Right lobe of liver (tissue), 6 donors: ENCODE data around the gene SERPINB10. TPM values are rescaled to one million over a fixed set of nuclear protein-coding genes. Genes with fewer than 3 reads are reported as not detected.

ENCODE experiments used
- ATAC-seq, 4 donors: fragments of 200-7000 bp; cut with Tn5 transposase; one replicate each; pipeline ENCODE4 v1.9.1; 2020; ENCODE audit warnings: mild to moderate bottlenecking in 4 of 4, moderate library complexity in 4 of 4
- DNase-seq, 3 donors: peaks; one replicate each; pipeline ENCODE4 v3.0.0-alpha.2; 2020
- H3K27ac ChIP-seq, 3 donors: fragments of 200-600 bp; one replicate each; pipeline ENCODE4 v1.8.0; 2022
- H3K27me3 ChIP-seq, 2 donors: fragments of 200-600 bp; one replicate each; pipeline ENCODE4 v1.8.0; 2022
- H3K36me3 ChIP-seq, 4 donors: fragments of 200-600 bp; sonication (generic) in 1 of 4; one replicate each; pipeline versions ENCODE4 v1.5.1 to v1.8.0; 2017 to 2022; ENCODE audit warnings: control low read depth in 1 of 4
- H3K4me1 ChIP-seq, 4 donors: fragments of 200-600 bp; sonication (generic) in 1 of 4; one replicate each; pipeline versions ENCODE4 v1.5.1 to v1.8.0; 2017 to 2022; ENCODE audit warnings: control low read depth in 1 of 4
- H3K4me3 ChIP-seq, 3 donors: fragments of 200-600 bp; one replicate each; pipeline ENCODE4 v1.8.0; 2022
- H3K9me3 ChIP-seq, 4 donors: fragments of 200-600 bp; sonication (generic) in 1 of 4; one replicate each; pipeline versions ENCODE4 v1.5.1 to v1.8.0; 2017 to 2022; ENCODE audit warnings: control low read depth in 1 of 4
- CTCF ChIP-seq, 4 donors: fragments of 200-600 bp in 3 of 4; fragments of 450-650 bp in 1 of 4; IDR thresholded peaks; one replicate each; pipeline versions ENCODE4 v1.5.1 to v1.8.0; 2016 to 2022; ENCODE audit warnings: antibody characterized with exemption in 4 of 4, mild to moderate bottlenecking in 2 of 4
- POLR2A ChIP-seq: fragments of 450-650 bp; IDR thresholded peaks from one replicate; pipeline ENCODE4 v1.6.1; 2017; ENCODE audit warnings: antibody characterized with exemption, mild to moderate bottlenecking
- WGBS: methylation state at CpG from one replicate; pipeline ENCODE4 v1.1.6; 2018; ENCODE audit warnings: low coverage, low lambda C conversion rate; ENCODE audit not compliant: insufficient coverage; ENCODE audit errors: missing lambda C conversion rate; 5-methylcytosine and 5-hydroxymethylcytosine counted together
- intact Hi-C, 2 donors: fragments of 100-400 bp; cut with DNase I; formaldehyde crosslinking; loops; one replicate each; pipeline versions ENCODE4 v1.11.2 to v1.14.1; 2022
- long read RNA-seq: library from polyadenylated mRNA; unstranded; transcript quantifications from one replicate; pipeline ENCODE4 v2.0.0, GENCODE V29; 2019
- total RNA-seq, 6 experiments: library from RNA; depleted of rRNA in 2 of 6; stranded (reverse); fragments of >200 nt in 2 of 6; fragmentation: NEBNext Ultra II Directional in 3 of 6; extraction: Animal tissue kit (Norgen Biotek cat#: 25700) in 3 of 6; gene quantifications; one replicate each; pipeline versions ENCODE4 v1.1.0 to v1.2.4, GENCODE V29; 2016 to 2023
- donor health status: DM: no; HTN: yes; CAD: no.
- donor health status: DM: no; HTN: no; CAD: no.
- donor health status: DM: no; HTN: no; CAD: no.
- donor health status: DM: no; HTN: yes; CAD: no.
- donor health status: DM: no; HTN: yes; CAD: no.

SERPINB10 gene
- total RNA-seq: under 1 TPM in 1 of 6 experiments, not detected in 5; 0.24 TPM
- long read RNA-seq: 0 reads

GRCh38 chr18:63907664-63908063, at the start of gene SERPINB10:
TSS of gene SERPINB10 (plus strand) at chr18:63907958. CDS start at chr18:63915511, 7,553 bp downstream.
- ATAC-seq (no peak), DNase-seq (no peak)
- H3K9me3 ChIP-seq: no peaks in the 10 kb centered on the region
- no peak within 1 kb of the TSS for H3K27ac ChIP-seq
- TF ChIP-seq CTCF (IDR thresholded peaks at IDR 0.05) (no peak), POLR2A (no peak)
- H3K36me3 ChIP-seq: no peaks in the 10 kb centered on the region
- intact Hi-C loops: no loop called here
- no peaks in the 10 kb centered on the region for H3K4me1 ChIP-seq
- H3K4me3 ChIP-seq: no peak within 1 kb of the TSS
- H3K27me3 ChIP-seq: no peaks in the 10 kb centered on the region

- intact Hi-C loops: loop anchor here in 1 of 2 donors (10.0 kb wide), 1 partner anchor 344 kb away; no protein-coding TSS in a partner anchor
- no peak for DNase-seq
- Histone ChIP-seq H3K36me3 (no peaks in the 10 kb centered on the region), H3K27me3 (no peaks in the 10 kb centered on the region), H3K9me3 (no peaks in the 10 kb centered on the region), H3K27ac (no peak overlapping the region), H3K4me3 (no peak overlapping the region), H3K4me1 (no peaks in the 10 kb centered on the region)
- ATAC-seq: no peak
- 29% methylated on average over 1 of the region's 1 CpG for WGBS
- TF ChIP-seq CTCF (IDR thresholded peaks at IDR 0.05): no peak
- TF ChIP-seq POLR2A: no peak
Observed at GRCh38 chr18:63858456-63858855, 49.3 kb upstream of the SERPINB10 start.

GRCh38 chr18:63859781-63860475, 47.8 kb upstream of the SERPINB10 start:
- DNase-seq: no peak
- TF ChIP-seq CTCF (IDR thresholded peaks at IDR 0.05) (no peak), POLR2A (no peak)
- intact Hi-C loops: loop anchor here in 1 of 2 donors (10.0 kb wide), 1 partner anchor 345 kb away; no protein-coding TSS in a partner anchor
- no peaks in the 10 kb centered on the region for H3K4me1 ChIP-seq
- no peak for ATAC-seq
- no peaks in the 10 kb centered on the region for H3K36me3 ChIP-seq
- WGBS: 75% methylated on average over 1 of the region's 2 CpGs
- no peak overlapping the region for H3K27ac ChIP-seq
- no peak overlapping the region for H3K4me3 ChIP-seq
- no peaks in the 10 kb centered on the region for H3K9me3 ChIP-seq
- no peaks in the 10 kb centered on the region for H3K27me3 ChIP-seq

- Histone ChIP-seq H3K27ac (no peak overlapping the region), H3K4me3 (no peak overlapping the region), H3K27me3 (no peaks in the 10 kb centered on the region), H3K9me3 (no peaks in the 10 kb centered on the region), H3K36me3 (no peaks in the 10 kb centered on the region), H3K4me1 (no peaks in the 10 kb centered on the region)
- 88% methylated on average over 2 of the region's 2 CpGs for WGBS
- ATAC-seq (no peak), DNase-seq (no peak)
- intact Hi-C loops: no loop called here
- TF ChIP-seq POLR2A (no peak), CTCF (IDR thresholded peaks at IDR 0.05) (no peak)
Observed at GRCh38 chr18:63860531-63860930, 47.2 kb upstream of the SERPINB10 start.
